CD14-positive monocyte (primary cell): Measurements from ENCODE around the gene GAS7. TPM values are rescaled to one million over a fixed set of nuclear protein-coding genes. Genes with fewer than 3 reads are reported as not detected.

ENCODE experiments used
- DNase-seq, 3 donors: peaks; one replicate each; pipeline ENCODE4 v3.0.0-alpha.2; 2011 to 2022
- H2AFZ ChIP-seq: 2 replicates; pipeline ENCODE4 v1.6.0; 2012; ENCODE audit warnings: mild to moderate bottlenecking, low read depth, low read length, inconsistent platforms; ENCODE audit not compliant: insufficient read depth, poor library complexity, severe bottlenecking
- H3K27ac ChIP-seq, 2 donors: 1 replicate in 1 of 2; 2 replicates in 1 of 2; pipeline ENCODE4 v1.5.1; 2012 to 2013; ENCODE audit warnings: low read length in 2 of 2, control low read depth in 1 of 2, inconsistent platforms in 1 of 2, low read depth in 1 of 2, mild to moderate bottlenecking in 1 of 2
- H3K27me3 ChIP-seq, 2 donors: one replicate each; pipeline versions ENCODE4 v1.6.0 to v1.6.1; 2011 to 2013; ENCODE audit warnings: low read length in 2 of 2; ENCODE audit not compliant: control insufficient read depth in 2 of 2, insufficient read depth in 2 of 2
- H3K36me3 ChIP-seq, 2 donors: replicated peaks in 1 of 2; 1 replicate in 1 of 2; 2 replicates in 1 of 2; pipeline versions ENCODE4 v1.5.1 to v1.6.1; 2012 to 2013; ENCODE audit warnings: low read length in 2 of 2, control low read depth in 1 of 2, inconsistent platforms in 1 of 2, mild to moderate bottlenecking in 1 of 2; ENCODE audit not compliant: insufficient read depth in 2 of 2, control insufficient read depth in 1 of 2
- H3K4me1 ChIP-seq, 2 donors: 1 replicate in 1 of 2; 2 replicates in 1 of 2; pipeline versions ENCODE4 v1.5.1 to v1.6.1; 2012 to 2013; ENCODE audit warnings: low read length in 2 of 2, control low read depth in 1 of 2, inconsistent platforms in 1 of 2, mild to moderate bottlenecking in 1 of 2, moderate library complexity in 1 of 2; ENCODE audit not compliant: insufficient read depth in 2 of 2, control insufficient read depth in 1 of 2
- H3K4me2 ChIP-seq: replicated peaks from 2 replicates; pipeline ENCODE3; 2012; ENCODE audit warnings: low read length, moderate library complexity, mild to moderate bottlenecking; ENCODE audit not compliant: poor library complexity, severe bottlenecking; ENCODE audit errors: extremely low read depth
- H3K4me3 ChIP-seq, 3 experiments: fragments of 200-600 bp in 1 of 3; sonication (generic) in 1 of 3; replicated peaks in 1 of 3; 1 replicate in 2 of 3; 2 replicates in 1 of 3; pipeline ENCODE4 v1.5.1; 2011 to 2013; ENCODE audit warnings: low read length in 3 of 3, mild to moderate bottlenecking in 3 of 3, control low read depth in 2 of 3, low read depth in 2 of 3, inconsistent platforms in 1 of 3, moderate library complexity in 1 of 3
- H3K79me2 ChIP-seq: 2 replicates; pipeline ENCODE4 v1.6.0; 2012; ENCODE audit warnings: mild to moderate bottlenecking, control low read depth, inconsistent platforms, low read length, moderate library complexity; ENCODE audit not compliant: insufficient read depth
- H3K9ac ChIP-seq: 2 replicates; pipeline ENCODE4 v1.6.0; 2017; ENCODE audit warnings: low read length, mild to moderate bottlenecking; ENCODE audit not compliant: insufficient read depth, poor library complexity, severe bottlenecking
- H3K9me3 ChIP-seq, 2 donors: replicated peaks in 1 of 2; 1 replicate in 1 of 2; 2 replicates in 1 of 2; pipeline versions ENCODE4 v1.5.1 to v1.6.1; 2012 to 2013; ENCODE audit warnings: low read length in 2 of 2, control low read depth in 1 of 2; ENCODE audit not compliant: control insufficient read depth in 1 of 2, insufficient read depth in 1 of 2
- H4K20me1 ChIP-seq: 2 replicates; pipeline ENCODE4 v1.6.0; 2012; ENCODE audit warnings: mild to moderate bottlenecking, low read length, control low read depth, moderate library complexity; ENCODE audit not compliant: insufficient read depth
- H3K27ac Mint-ChIP-seq, 7 donors: one replicate each; pipeline ENCODE4 v1.8.0; 2020; ENCODE audit warnings: mild to moderate bottlenecking in 7 of 7, mixed read lengths in 7 of 7, moderate library complexity in 6 of 7, inconsistent platforms in 2 of 7
- H3K27me3 Mint-ChIP-seq, 3 donors: one replicate each; pipeline ENCODE4 v1.8.0; 2021 to 2022; ENCODE audit warnings: low read depth in 3 of 3, mild to moderate bottlenecking in 3 of 3, mixed read lengths in 3 of 3, moderate library complexity in 3 of 3, inconsistent platforms in 1 of 3
- H3K36me3 Mint-ChIP-seq, 2 donors: one replicate each; pipeline ENCODE4 v1.8.0; 2020; ENCODE audit warnings: mixed read lengths in 2 of 2, inconsistent platforms in 1 of 2, mild to moderate bottlenecking in 1 of 2
- H3K4me1 Mint-ChIP-seq: one replicate; pipeline ENCODE4 v1.8.0; 2020; ENCODE audit warnings: mild to moderate bottlenecking, mixed read lengths
- H3K4me3 Mint-ChIP-seq, 2 donors: one replicate each; pipeline ENCODE4 v1.8.0; 2020; ENCODE audit warnings: mild to moderate bottlenecking in 2 of 2, mixed read lengths in 2 of 2, moderate library complexity in 1 of 2
- H3K9me3 Mint-ChIP-seq, 7 donors: one replicate each; pipeline ENCODE4 v1.8.0; 2020 to 2022; ENCODE audit warnings: mixed read lengths in 7 of 7, mild to moderate bottlenecking in 6 of 7, moderate library complexity in 6 of 7, inconsistent platforms in 2 of 7
- WGBS: methylation state at CpG from one replicate; pipeline ENCODE4 v1.1.5; 2013; ENCODE audit warnings: missing lambda C conversion rate; ENCODE audit not compliant: insufficient coverage; 5-methylcytosine and 5-hydroxymethylcytosine counted together
- intact Hi-C, 2 donors: fragments of 100-400 bp; cut with micrococcal nuclease; formaldehyde crosslinking; loops; one replicate each; pipeline versions ENCODE4 v1.15.0 to v1.15.1; 2023
- polyA plus RNA-seq, 3 donors: library from polyadenylated mRNA; depleted of rRNA in 1 of 3; unstranded in 2 of 3; stranded (reverse) in 1 of 3; fragments of 300-500 nt in 2 of 3; fragments of >200 nt in 1 of 3; fragmentation: Illumina TruSeq in 2 of 3; gene quantifications; 1 replicate in 2 of 3; 2 replicates in 1 of 3; pipeline ENCODE4 v1.2.3, GENCODE V29; 2012 to 2021
- TF ChIP-seq, protein P1 (sequence below): fragments of 200-600 bp; IDR thresholded peaks from one replicate; pipeline ENCODE4 v1.8.0; 2022; ENCODE audit warnings: antibody characterized with exemption, mild to moderate bottlenecking

Gene GAS7
- polyA plus RNA-seq, 3 donors: 53.1 to 91.9 (median 66.6) TPM

DNA sequence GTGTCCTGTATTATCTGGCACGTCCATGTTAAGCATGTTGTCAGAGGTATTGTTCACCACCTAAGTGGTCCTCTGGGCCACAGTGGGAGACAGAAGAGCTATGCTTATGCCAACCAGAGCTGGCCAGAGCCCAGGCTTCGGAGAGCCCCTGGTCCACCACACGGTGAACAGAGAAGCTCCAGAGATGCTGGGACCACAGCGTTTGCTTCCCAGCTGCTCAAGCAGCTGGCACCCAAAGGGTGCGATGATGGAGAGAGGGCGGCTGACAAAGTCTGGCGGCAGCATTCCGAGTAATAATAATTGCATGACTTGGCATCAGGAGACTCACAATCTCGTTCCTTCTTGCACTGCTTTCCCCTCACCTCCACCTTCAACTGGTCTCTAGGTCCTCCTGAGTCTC is 257.6 kb downstream of the GAS7 start:
- H3K9me3 ChIP-seq: peaks cover 11 to 21% of the 10 kb centered on the region in 2 donors
- H3K4me3 ChIP-seq: no peak overlapping the region
- H3K4me2 ChIP-seq: no peak overlapping the region
- intact Hi-C loops: no loop called here
- H3K4me3 Mint-ChIP-seq: no peak overlapping the region
- H3K27ac Mint-ChIP-seq: peak overlapping the region in 2 of 7 donors; percentile 14 to 40
- peaks cover 88 to 99% of the 10 kb centered on the region in 2 donors for H3K36me3 Mint-ChIP-seq
- no peaks in the 10 kb centered on the region for H3K79me2 ChIP-seq
- H3K4me1 Mint-ChIP-seq: no peaks in the 10 kb centered on the region
- no peaks in the 10 kb centered on the region for H3K27me3 Mint-ChIP-seq
- TF ChIP-seq, protein P1, sequence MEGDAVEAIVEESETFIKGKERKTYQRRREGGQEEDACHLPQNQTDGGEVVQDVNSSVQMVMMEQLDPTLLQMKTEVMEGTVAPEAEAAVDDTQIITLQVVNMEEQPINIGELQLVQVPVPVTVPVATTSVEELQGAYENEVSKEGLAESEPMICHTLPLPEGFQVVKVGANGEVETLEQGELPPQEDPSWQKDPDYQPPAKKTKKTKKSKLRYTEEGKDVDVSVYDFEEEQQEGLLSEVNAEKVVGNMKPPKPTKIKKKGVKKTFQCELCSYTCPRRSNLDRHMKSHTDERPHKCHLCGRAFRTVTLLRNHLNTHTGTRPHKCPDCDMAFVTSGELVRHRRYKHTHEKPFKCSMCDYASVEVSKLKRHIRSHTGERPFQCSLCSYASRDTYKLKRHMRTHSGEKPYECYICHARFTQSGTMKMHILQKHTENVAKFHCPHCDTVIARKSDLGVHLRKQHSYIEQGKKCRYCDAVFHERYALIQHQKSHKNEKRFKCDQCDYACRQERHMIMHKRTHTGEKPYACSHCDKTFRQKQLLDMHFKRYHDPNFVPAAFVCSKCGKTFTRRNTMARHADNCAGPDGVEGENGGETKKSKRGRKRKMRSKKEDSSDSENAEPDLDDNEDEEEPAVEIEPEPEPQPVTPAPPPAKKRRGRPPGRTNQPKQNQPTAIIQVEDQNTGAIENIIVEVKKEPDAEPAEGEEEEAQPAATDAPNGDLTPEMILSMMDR: no peak
- H3K36me3 ChIP-seq: peaks cover 99 to 100% of the 10 kb centered on the region in 2 donors
- peaks cover 96% of the 10 kb centered on the region for H4K20me1 ChIP-seq
- H3K27ac ChIP-seq: no peak overlapping the region
- H3K9me3 Mint-ChIP-seq: peaks cover 18 to 29% (median 21%) of the 10 kb centered on the region in 7 donors
- no peak overlapping the region for H2AFZ ChIP-seq
- DNase-seq: no peak
- H3K27me3 ChIP-seq: no peaks in the 10 kb centered on the region
- WGBS: 100% methylated on average over 5 of the region's 9 CpGs
- no peaks in the 10 kb centered on the region for H3K4me1 ChIP-seq
- H3K9ac ChIP-seq: no peak overlapping the region

DNA sequence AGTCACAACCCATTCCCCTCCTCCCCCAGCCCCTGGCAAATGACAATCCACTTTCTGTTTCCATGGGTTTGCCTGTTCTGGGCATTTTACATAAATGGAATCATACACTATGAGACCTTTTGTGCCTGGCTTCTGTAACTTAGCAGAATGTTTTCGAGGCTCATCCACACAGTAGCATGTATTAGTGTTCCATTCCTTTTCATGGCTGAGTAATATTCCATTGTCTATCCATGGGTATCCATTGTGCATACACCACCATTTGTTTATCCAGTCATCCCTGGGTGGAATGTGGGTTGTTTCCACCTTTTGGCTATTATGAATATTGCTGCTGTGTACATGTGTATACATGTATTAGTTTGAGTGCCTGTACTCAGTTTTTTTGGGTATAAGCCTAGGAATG is 259.6 kb downstream of the GAS7 start:
- no peak overlapping the region for H3K4me3 Mint-ChIP-seq
- WGBS: no CpG with 5 or more reads among the region's 1 CpG

More for the DNA sequence above, 259.6 kb downstream of the GAS7 start:
- intact Hi-C loops: no loop called here
- Histone ChIP-seq H2AFZ (no peak overlapping the region), H4K20me1 (peaks cover 96% of the 10 kb centered on the region), H3K9me3 (peaks cover 11 to 21% of the 10 kb centered on the region in 2 donors), H3K9ac (no peak overlapping the region), H3K79me2 (no peaks in the 10 kb centered on the region), H3K36me3 (peaks cover 98 to 100% of the 10 kb centered on the region in 2 donors), H3K4me3 (no peak overlapping the region), H3K4me2 (no peak overlapping the region), H3K27ac (no peak overlapping the region), H3K4me1 (no peaks in the 10 kb centered on the region), H3K27me3 (no peaks in the 10 kb centered on the region)
- Mint-ChIP-seq H3K36me3 (peaks cover 87 to 98% of the 10 kb centered on the region in 2 donors), H3K27ac (no peak overlapping the region), H3K4me1 (no peaks in the 10 kb centered on the region), H3K9me3 (peaks cover 17 to 29% (median 21%) of the 10 kb centered on the region in 7 donors), H3K27me3 (no peaks in the 10 kb centered on the region)
- TF ChIP-seq, protein P1: no peak
- DNase-seq: no peak
